ENCODE measurements around the gene MYOF.
"Not testable (repeated sequence)": the region's sequence is repeated elsewhere in the genome, so short reads cannot be mapped to it uniquely, and the experiment has no call there.

MYOF gene

GRCh38 chr10:93473804-93474472 is 8.2 kb downstream of the MYOF start:
- TF ChIP-seq CTCF (conservative IDR thresholded peaks at IDR 0.05; ENCODE audit: control insufficient read depth, insufficient read depth, low read depth, low read length) = no peak
- DNase-seq (ENCODE audit: low read depth) = peak; percentile 52
- H3K4me3 ChIP-seq (ENCODE audit: control insufficient read depth, low read depth, low read length) = no peak overlapping the region

GRCh38 chr10:93473161-93473560 is 9.0 kb downstream of the MYOF start:
- DNase-seq (ENCODE audit: low read depth) = no peak
- H3K4me3 ChIP-seq (ENCODE audit: control insufficient read depth, low read depth, low read length) = no peak overlapping the region
- no peak for TF ChIP-seq CTCF (conservative IDR thresholded peaks at IDR 0.05; ENCODE audit: control insufficient read depth, insufficient read depth, low read depth, low read length)

- TF ChIP-seq CTCF (conservative IDR thresholded peaks at IDR 0.05; ENCODE audit: control insufficient read depth, insufficient read depth, low read depth, low read length) = no peak
- no peak overlapping the region for H3K4me3 ChIP-seq (ENCODE audit: control insufficient read depth, low read depth, low read length)
- peak; percentile 99 for DNase-seq (ENCODE audit: low read depth)
Observed at GRCh38 chr10:93471110-93471651, 11.0 kb downstream of the MYOF start.

- no peak overlapping the region for H3K4me3 ChIP-seq (ENCODE audit: control insufficient read depth, low read depth, low read length)
- DNase-seq (ENCODE audit: low read depth) = no peak
- TF ChIP-seq CTCF (conservative IDR thresholded peaks at IDR 0.05; ENCODE audit: control insufficient read depth, insufficient read depth, low read depth, low read length) = no peak
Observed at GRCh38 chr10:93469454-93469853, 12.7 kb downstream of the MYOF start.

GRCh38 chr10:93468461-93469213 is 13.5 kb downstream of the MYOF start:
- peak; percentile 22 for TF ChIP-seq CTCF (conservative IDR thresholded peaks at IDR 0.05; ENCODE audit: control insufficient read depth, insufficient read depth, low read depth, low read length)
- peak; percentile 96 for DNase-seq (ENCODE audit: low read depth)
- H3K4me3 ChIP-seq (ENCODE audit: control insufficient read depth, low read depth, low read length) = peak overlapping the region; percentile 30

GRCh38 chr10:93467635-93468034 is 14.5 kb downstream of the MYOF start:
- not testable (repeated sequence) for DNase-seq (ENCODE audit: low read depth); H3K4me3 ChIP-seq (ENCODE audit: control insufficient read depth, low read depth, low read length)

All from fibroblast of mammary gland (primary cell).